ENCODE data around the gene LIF. TPM values are rescaled to one million over a fixed set of nuclear protein-coding genes. Genes with fewer than 3 reads are reported as not detected.
A peak's percentile ranks its signal among the peaks of the same experiment; 100 is the strongest.

The LIF gene
- total and polyA plus RNA-seq, 4 donors, result 0.08 to 0.10 (median 0.09) TPM; not detected in 1

GRCh38 chr22:30282616-30283046, 36.1 kb upstream of the LIF start:
- H3K4me1 ChIP-seq (ENCODE audit: control insufficient read depth in 4 of 4, insufficient read depth in 4 of 4, low read length in 3 of 4), result peaks cover 0 to 13% (median 4%) of the 10 kb centered on the region in 4 donors
- no peak overlapping the region for H3K27ac ChIP-seq (ENCODE audit: low read depth in 1 of 2, low read length in 2 of 2)
- H3K27me3 ChIP-seq (ENCODE audit: control insufficient read depth in 4 of 4, insufficient read depth in 4 of 4, low read length in 3 of 4), result no peaks in the 10 kb centered on the region
- no peak for TF ChIP-seq NR2F2 (IDR thresholded peaks at IDR 0.05)
- no peak overlapping the region for H3K9ac ChIP-seq (ENCODE audit: low read depth in 1 of 2, low read length in 2 of 2)
- H3K36me3 ChIP-seq (ENCODE audit: control insufficient read depth in 4 of 4, insufficient read depth in 3 of 4, low read depth in 1 of 4, low read length in 3 of 4), result peaks cover 0 to 8% (median 0%) of the 10 kb centered on the region in 4 donors
- 77% methylated on average over 7 of the region's 7 CpGs for WGBS
- DNase-seq (ENCODE audit: low spot score), result peak; percentile 44
- no peaks in the 10 kb centered on the region for H3K9me3 ChIP-seq (ENCODE audit: control insufficient read depth in 4 of 4, low read length in 3 of 4)
- no peak overlapping the region for H3K4me3 ChIP-seq (ENCODE audit: low read depth in 1 of 3, low read length in 3 of 3)

- TF ChIP-seq JUND (IDR thresholded peaks at IDR 0.05) (no peak), FOXA2 (IDR thresholded peaks at IDR 0.05) (no peak), HNF4G (IDR thresholded peaks at IDR 0.05) (no peak), TAF1 (conservative IDR thresholded peaks at IDR 0.05) (no peak), NR2F2 (IDR thresholded peaks at IDR 0.05) (no peak), GABPA (IDR thresholded peaks at IDR 0.05 in 1 of 2, conservative IDR thresholded peaks at IDR 0.05 in 1 of 2) (no peak), ZBTB33 (IDR thresholded peaks at IDR 0.05) (no peak), HNF4A (conservative IDR thresholded peaks at IDR 0.05) (no peak), FOXA1 (IDR thresholded peaks at IDR 0.05) (no peak), REST (IDR thresholded peaks at IDR 0.05) (no peak), EGR1 (IDR thresholded peaks at IDR 0.05; ENCODE audit: low read depth in 2 of 2) (no peak), RXRA (IDR thresholded peaks at IDR 0.05) (no peak), RAD21 (IDR thresholded peaks at IDR 0.05) (no peak), SP1 (IDR thresholded peaks at IDR 0.05) (no peak), YY1 (IDR thresholded peaks at IDR 0.05) (no peak), CTCF (IDR thresholded peaks at IDR 0.05; ENCODE audit: low read depth, low read length, missing input control) (no peak)
- TF ChIP-seq, protein P1, sequence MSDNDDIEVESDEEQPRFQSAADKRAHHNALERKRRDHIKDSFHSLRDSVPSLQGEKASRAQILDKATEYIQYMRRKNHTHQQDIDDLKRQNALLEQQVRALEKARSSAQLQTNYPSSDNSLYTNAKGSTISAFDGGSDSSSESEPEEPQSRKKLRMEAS (IDR thresholded peaks at IDR 0.05), result no peak
- TF ChIP-seq, protein P2, sequence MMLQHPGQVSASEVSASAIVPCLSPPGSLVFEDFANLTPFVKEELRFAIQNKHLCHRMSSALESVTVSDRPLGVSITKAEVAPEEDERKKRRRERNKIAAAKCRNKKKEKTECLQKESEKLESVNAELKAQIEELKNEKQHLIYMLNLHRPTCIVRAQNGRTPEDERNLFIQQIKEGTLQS (IDR thresholded peaks at IDR 0.05), result no peak
- WGBS, result 90% methylated on average over 8 of the region's 8 CpGs
- H3K36me3 ChIP-seq (ENCODE audit: control insufficient read depth in 4 of 4, insufficient read depth in 3 of 4, low read depth in 1 of 4, low read length in 3 of 4), result peaks cover 0 to 8% (median 0%) of the 10 kb centered on the region in 4 donors
- peaks cover 0 to 6% (median 2%) of the 10 kb centered on the region in 4 donors for H3K4me1 ChIP-seq (ENCODE audit: control insufficient read depth in 4 of 4, insufficient read depth in 4 of 4, low read length in 3 of 4)
- H3K4me3 ChIP-seq (ENCODE audit: low read depth in 1 of 3, low read length in 3 of 3), result no peak overlapping the region
- H3K9me3 ChIP-seq (ENCODE audit: control insufficient read depth in 4 of 4, low read length in 3 of 4), result no peaks in the 10 kb centered on the region
- H3K9ac ChIP-seq (ENCODE audit: low read depth in 1 of 2, low read length in 2 of 2), result no peak overlapping the region
- no peaks in the 10 kb centered on the region for H3K27me3 ChIP-seq (ENCODE audit: control insufficient read depth in 4 of 4, insufficient read depth in 4 of 4, low read length in 3 of 4)
- no peak for DNase-seq (ENCODE audit: low spot score)
- H3K27ac ChIP-seq (ENCODE audit: low read depth in 1 of 2, low read length in 2 of 2), result no peak overlapping the region
Observed at GRCh38 chr22:30280505-30280904, 33.9 kb upstream of the LIF start.

All from liver (tissue), 9 donors.